K562 (cell line): ENCODE measurements around the gene GRPR. TPM values are rescaled to one million over a fixed set of nuclear protein-coding genes. Genes with fewer than 3 reads are reported as not detected.

Source experiments
- ATAC-seq: fragments of 200-7000 bp; cut with Tn5 transposase; 3 replicates; pipeline ENCODE4 v1.9.1; 2020; ENCODE audit warnings: moderate library complexity
- BruUV-seq: library from RNA; stranded (reverse); fragments of 400-500 nt; replicated peaks from 2 replicates; lab custom pipeline; 2021; lab: Mats Ljungman, UMichigan
- CTCF ChIA-PET: fragments of 300-600 bp; formaldehyde crosslinking; extraction: SDS; loops from one replicate; lab custom pipeline; 2021; ENCODE audit warnings: low intra/inter-chr PET ratio; lab: Yijun Ruan, JAX
- POLR2A ChIA-PET: fragments of 300-600, 350-650 bp; sonication (Branson Sonifier 250); formaldehyde crosslinking; extraction: SDS; loops from one replicate; lab custom pipeline; 2021; ENCODE audit warnings: antibody characterized with exemption, inconsistent platforms; lab: Yijun Ruan, JAX
- DNase-seq, 4 experiments: peaks; one replicate each; pipeline versions ENCODE4 v3.0.0 to v3.0.0-alpha.2; 2011 to 2018; ENCODE audit warnings: low spot score in 3 of 4, mixed read lengths in 3 of 4; ENCODE audit errors: extremely low read depth in 1 of 4
- FAIRE-seq: peaks from 2 replicates; lab custom pipeline; 2011; peaks lifted over from hg19 to GRCh38; lab: Jason Lieb, UNC
- H2AFZ ChIP-seq: 2 replicates; pipeline ENCODE4 v1.6.0; 2011; ENCODE audit warnings: low read depth, low read length, control low read depth, inconsistent platforms
- H3K27ac ChIP-seq: fragments of 200-600 bp; 3 replicates; pipeline ENCODE4 v1.8.0; 2011; ENCODE audit warnings: low read depth, mild to moderate bottlenecking, control low read depth, inconsistent platforms, low read length, moderate library complexity, mixed read lengths; ENCODE audit errors: extremely low read depth
- H3K27me3 ChIP-seq, 2 experiments: fragments of 300-600 bp in 1 of 2; 2 replicates in 1 of 2; 3 replicates in 1 of 2; pipeline versions ENCODE4 v1.6.0 to v1.8.0; 2011; ENCODE audit warnings: inconsistent platforms in 2 of 2, low read length in 2 of 2, mild to moderate bottlenecking in 1 of 2, mixed read lengths in 1 of 2, moderate library complexity in 1 of 2; ENCODE audit not compliant: control insufficient read depth in 2 of 2, insufficient read depth in 2 of 2
- H3K36me3 ChIP-seq: fragments of 300-600 bp; 3 replicates; pipeline ENCODE4 v1.8.0; 2011; ENCODE audit warnings: mild to moderate bottlenecking, low read length, inconsistent platforms; ENCODE audit not compliant: control insufficient read depth, insufficient read depth
- H3K4me1 ChIP-seq, 2 experiments: fragments of 200-600 bp in 1 of 2; replicated peaks in 1 of 2; 2 replicates in 1 of 2; 3 replicates in 1 of 2; pipeline versions ENCODE4 v1.5.1 to v1.8.0; 2011; ENCODE audit warnings: inconsistent platforms in 2 of 2, low read length in 2 of 2, mild to moderate bottlenecking in 1 of 2, mixed read lengths in 1 of 2, moderate library complexity in 1 of 2; ENCODE audit not compliant: control insufficient read depth in 2 of 2, insufficient read depth in 2 of 2
- H3K4me2 ChIP-seq: 2 replicates; pipeline ENCODE4 v1.6.1; 2011; ENCODE audit warnings: low read length, control low read depth, inconsistent platforms, mixed read lengths; ENCODE audit not compliant: insufficient read depth
- H3K4me3 ChIP-seq: fragments of 200-600 bp; sonication (generic), shearing (Covaris generic); 2 replicates; pipeline ENCODE4 v1.5.1; 2016; ENCODE audit warnings: control low read depth, inconsistent platforms
- H3K79me2 ChIP-seq: fragments of 200-600 bp; 3 replicates; pipeline ENCODE4 v1.8.0; 2011; ENCODE audit warnings: low read length, inconsistent platforms; ENCODE audit not compliant: control insufficient read depth, insufficient read depth
- H3K9ac ChIP-seq, 2 experiments: 2 replicates each; pipeline versions ENCODE4 v1.6.0 to v1.6.1; 2011; ENCODE audit warnings: low read depth in 2 of 2, low read length in 2 of 2, control low read depth in 1 of 2, inconsistent platforms in 1 of 2, mild to moderate bottlenecking in 1 of 2, mixed read lengths in 1 of 2; ENCODE audit not compliant: insufficient read depth in 1 of 2
- H3K9me1 ChIP-seq: one replicate; pipeline ENCODE4 v1.6.0; 2011; ENCODE audit warnings: inconsistent platforms, mild to moderate bottlenecking, low read length, moderate library complexity; ENCODE audit not compliant: control insufficient read depth, insufficient read depth
- H3K9me3 ChIP-seq: replicated peaks from 2 replicates; pipeline ENCODE4 v1.5.1; 2011; ENCODE audit warnings: low read depth, low read length, inconsistent platforms; ENCODE audit not compliant: control insufficient read depth, insufficient read depth
- H4K20me1 ChIP-seq: replicated peaks from 2 replicates; pipeline ENCODE4 v1.6.1; 2011; ENCODE audit warnings: low read length, inconsistent platforms, mixed read lengths; ENCODE audit not compliant: control insufficient read depth, insufficient read depth
- DEAF1 ChIP-seq: fragments of 450-650 bp; formaldehyde crosslinking; IDR thresholded peaks from 2 replicates; pipeline ENCODE4 v1.4.0; 2020; ENCODE audit warnings: mild to moderate bottlenecking, moderate library complexity
- ZNF512 ChIP-seq: IDR thresholded peaks from 2 replicates; pipeline ENCODE4 v1.6.1; 2016; ENCODE audit warnings: missing genetic modification characterization, missing compliant biosample characterization
- WGBS: fragments of 100-300 bp; shearing (Covaris generic); methylation state at CpG from one replicate; pipeline ENCODE4 v1.1.6; 2016; ENCODE audit warnings: low coverage, mixed read lengths; ENCODE audit not compliant: insufficient coverage; ENCODE audit errors: missing lambda C conversion rate; 5-methylcytosine and 5-hydroxymethylcytosine counted together
- in situ Hi-C: fragments of 300-500 bp; cut with MboI; formaldehyde crosslinking; loops from 4 replicates; pipeline ENCODE4 v1.15.0; 2018; ENCODE audit warnings: inconsistent platforms, mixed read lengths
- intact Hi-C: fragments of 100-400 bp; cut with micrococcal nuclease; formaldehyde crosslinking; loops from 2 replicates; pipeline ENCODE4 v1.14.2; 2022
- polyA plus RNA-seq, 8 experiments: library from polyadenylated mRNA; depleted of rRNA in 4 of 8; stranded (reverse) in 5 of 8; unstranded in 3 of 8; fragments of >200 nt; fragmentation: Nextera tagmentation in 2 of 8; fragmentation: Illumina TruSeq in 1 of 8; extraction: Ambion mirVana in 2 of 8; extraction: Trizol in 1 of 8; gene quantifications; 2 replicates each; pipeline versions ENCODE4 v1.2.1 to v1.2.3, GENCODE V29; 2011 to 2014; ENCODE audit warnings: inconsistent platforms in 1 of 8, missing spikeins in 1 of 8
- total RNA-seq, 7 experiments: library from RNA; depleted of rRNA in 6 of 7; stranded (reverse); fragments of >200 nt in 6 of 7; fragmentation: Illumina TruSeq in 2 of 7; extraction: Trizol in 2 of 7; gene quantifications; 2 replicates each; pipeline versions ENCODE4 v1.2.1 to v1.2.3, GENCODE V29; 2011 to 2021; ENCODE audit warnings: low replicate concordance in 1 of 7

GRPR gene
- total and polyA plus RNA-seq, 9 of the 15 experiments (the other 6 are each of a cell fraction or from before 2014, with no cell fraction given), result 0.06 to 0.11 TPM; not detected in 7

- ChIA-PET CTCF (no interaction called here), POLR2A (interaction anchor here (1.3 kb wide), 1 partner anchor 10 kb away, joined by 3 read pairs; no protein-coding TSS in a partner anchor)
- no peak overlapping the region for H2AFZ ChIP-seq
- intact Hi-C loops, result no loop called here
- no peaks in the 10 kb centered on the region for H3K9me3 ChIP-seq
- ATAC-seq, result no peak
- BruUV-seq, result no TSS peak
- WGBS, result 8% methylated on average over 2 of the region's 3 CpGs
- H3K9ac ChIP-seq, result no peak overlapping the region
- no peak for FAIRE-seq
- in situ Hi-C loops, result no loop called here
- no peak overlapping the region for H3K4me2 ChIP-seq
- H3K4me1 ChIP-seq, result no peaks in the 10 kb centered on the region
- H4K20me1 ChIP-seq, result no peaks in the 10 kb centered on the region
- no peak overlapping the region for H3K4me3 ChIP-seq
- TF ChIP-seq ZNF512 (tag) (peak; percentile 74), DEAF1 (CRISPR knock-in tag) (no peak)
- no peaks in the 10 kb centered on the region for H3K79me2 ChIP-seq
- no peak overlapping the region for H3K27ac ChIP-seq
- H3K36me3 ChIP-seq, result no peaks in the 10 kb centered on the region
- no peaks in the 10 kb centered on the region for H3K27me3 ChIP-seq
- no peaks in the 10 kb centered on the region for H3K9me1 ChIP-seq
- no peak for DNase-seq
These were observed 41.4 kb downstream of the GRPR start for GRCh38 chrX:16164748-16165147.
